ENCODE results near the gene SAT1. TPM values are rescaled to one million over a fixed set of nuclear protein-coding genes. Genes with fewer than 3 reads are reported as not detected.

SAT1 gene
- total RNA-seq (2014; rRNA removed): 414 and 448 TPM in 2 replicates
- Bru-seq, nascent RNA: percentile 98 among the genes with signal in this experiment
- BruChase-seq, experiment 1, labeled RNA remaining after a 6-hour chase: percentile 99 among the genes with signal in this experiment
- BruChase-seq, experiment 2, labeled RNA remaining after a 2-hour chase: percentile 98 among the genes with signal in this experiment
- long read RNA-seq, transcript SAT1-209 (7 exons, 1,135 nt): minor isoform, 14 of 190 reads
- long read RNA-seq, transcript SAT1-204 (6 exons, 1,065 nt): major isoform, 86 of 190 reads
- long read RNA-seq, transcript SAT1-202 (3 exons, 909 nt): minor isoform, 6 of 190 reads
- long read RNA-seq, partial matches to known transcripts: 1 of 190 reads
- long read RNA-seq, other reads (novel, unspliced or antisense): 79 of 190 reads

DNA sequence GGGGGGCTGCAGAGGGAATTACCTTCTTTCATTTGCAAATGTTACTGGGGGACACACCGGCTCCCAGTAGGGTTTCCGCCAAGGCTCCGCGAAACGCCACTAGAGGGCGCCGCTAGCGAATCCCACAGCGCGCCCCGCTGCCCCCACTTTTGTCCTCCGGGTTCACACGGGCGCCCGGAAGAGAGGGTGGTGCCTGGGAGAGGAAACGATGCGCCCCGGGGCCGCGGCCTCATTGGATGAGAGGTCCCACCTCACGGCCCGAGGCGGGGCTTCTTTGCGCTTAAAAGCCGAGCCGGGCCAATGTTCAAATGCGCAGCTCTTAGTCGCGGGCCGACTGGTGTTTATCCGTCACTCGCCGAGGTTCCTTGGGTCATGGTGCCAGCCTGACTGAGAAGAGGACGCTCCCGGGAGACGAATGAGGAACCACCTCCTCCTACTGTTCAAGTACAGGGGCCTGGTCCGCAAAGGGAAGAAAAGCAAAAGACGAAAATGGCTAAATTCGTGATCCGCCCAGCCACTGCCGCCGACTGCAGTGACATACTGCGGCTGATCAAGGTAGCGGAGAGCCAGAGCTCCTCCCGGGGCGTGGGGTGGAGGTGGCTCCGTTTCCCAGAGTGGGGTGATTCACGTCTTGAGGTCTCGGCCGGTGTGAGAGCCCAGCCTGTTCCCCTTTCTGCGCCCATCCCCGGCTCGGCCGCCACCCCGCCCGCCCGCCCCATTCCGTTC, at the start of gene SAT1:
Gene SAT1, plus strand, starts transcription at position 311 of the 726 bp plus-strand sequence. Its CDS starts 179 bp downstream, at position 490.
- H3K27me3 ChIP-seq (ENCODE audit: low read length): no peaks in the 10 kb centered on the region
- H3K79me2 ChIP-seq (ENCODE audit: low read length): peaks cover 23% of the 10 kb centered on the region
- no peaks in the 10 kb centered on the region for H3K9me3 ChIP-seq (ENCODE audit: low read length)
- peak within 1 kb of the TSS; percentile 94 for H3K9ac ChIP-seq (ENCODE audit: low read length)
- ATAC-seq (peak; percentile 75), DNase-seq (peak; percentile 96)
- CTCF ChIA-PET: interaction anchor here (0.5 to 2.9 kb wide), 2 partner anchors 54 to 119 kb away, joined by 3 to 24 read pairs; no protein-coding TSS in a partner anchor
- peak within 1 kb of the TSS; percentile 89 for H3K4me2 ChIP-seq (ENCODE audit: low read length)
- H3K9me2 ChIP-seq (replicated peaks; ENCODE audit: low read length): no peaks in the 10 kb centered on the region
- peak within 1 kb of the TSS; percentile 83 for H2AFZ ChIP-seq (ENCODE audit: low read length)
- H3F3A ChIP-seq (ENCODE audit: low read length, unreplicated experiment): peaks cover 24% of the 10 kb centered on the region
- BruUV-seq (replicated peaks): no TSS peak
- peaks cover 23% of the 10 kb centered on the region for H4K20me1 ChIP-seq (ENCODE audit: low read length)
- peak within 1 kb of the TSS; percentile 97 for H3K4me3 ChIP-seq (ENCODE audit: low read length)
- no peak for TF ChIP-seq EZH2 (IDR thresholded peaks at IDR 0.05; ENCODE audit: low read length, unreplicated experiment)
- TF ChIP-seq, protein P1, sequence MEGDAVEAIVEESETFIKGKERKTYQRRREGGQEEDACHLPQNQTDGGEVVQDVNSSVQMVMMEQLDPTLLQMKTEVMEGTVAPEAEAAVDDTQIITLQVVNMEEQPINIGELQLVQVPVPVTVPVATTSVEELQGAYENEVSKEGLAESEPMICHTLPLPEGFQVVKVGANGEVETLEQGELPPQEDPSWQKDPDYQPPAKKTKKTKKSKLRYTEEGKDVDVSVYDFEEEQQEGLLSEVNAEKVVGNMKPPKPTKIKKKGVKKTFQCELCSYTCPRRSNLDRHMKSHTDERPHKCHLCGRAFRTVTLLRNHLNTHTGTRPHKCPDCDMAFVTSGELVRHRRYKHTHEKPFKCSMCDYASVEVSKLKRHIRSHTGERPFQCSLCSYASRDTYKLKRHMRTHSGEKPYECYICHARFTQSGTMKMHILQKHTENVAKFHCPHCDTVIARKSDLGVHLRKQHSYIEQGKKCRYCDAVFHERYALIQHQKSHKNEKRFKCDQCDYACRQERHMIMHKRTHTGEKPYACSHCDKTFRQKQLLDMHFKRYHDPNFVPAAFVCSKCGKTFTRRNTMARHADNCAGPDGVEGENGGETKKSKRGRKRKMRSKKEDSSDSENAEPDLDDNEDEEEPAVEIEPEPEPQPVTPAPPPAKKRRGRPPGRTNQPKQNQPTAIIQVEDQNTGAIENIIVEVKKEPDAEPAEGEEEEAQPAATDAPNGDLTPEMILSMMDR (conservative IDR thresholded peaks at IDR 0.05; ENCODE audit: low read depth, low read length): peak; percentile 87
- peaks cover 45% of the 10 kb centered on the region for H3K4me1 ChIP-seq (ENCODE audit: insufficient read depth, low read length)
- peaks cover 11% of the 10 kb centered on the region for H3K36me3 ChIP-seq (ENCODE audit: low read depth, low read length)
- intact Hi-C loops (cut with micrococcal nuclease): loop anchor here (1.0 kb wide), 3 partner anchors 37 to 271 kb away; partner anchors contain the start of gene EIF2S3
- POLR2A ChIA-PET (ENCODE audit: unreplicated experiment): interaction anchor here (0.6 to 1.5 kb wide), 9 partner anchors 24 to 271 kb away, joined by 3 to 17 read pairs (median 7); partner anchors contain the start of genes ACOT9 and PRDX4
- peak within 1 kb of the TSS; percentile 94 for H3K27ac ChIP-seq (ENCODE audit: low read length)

DNA sequence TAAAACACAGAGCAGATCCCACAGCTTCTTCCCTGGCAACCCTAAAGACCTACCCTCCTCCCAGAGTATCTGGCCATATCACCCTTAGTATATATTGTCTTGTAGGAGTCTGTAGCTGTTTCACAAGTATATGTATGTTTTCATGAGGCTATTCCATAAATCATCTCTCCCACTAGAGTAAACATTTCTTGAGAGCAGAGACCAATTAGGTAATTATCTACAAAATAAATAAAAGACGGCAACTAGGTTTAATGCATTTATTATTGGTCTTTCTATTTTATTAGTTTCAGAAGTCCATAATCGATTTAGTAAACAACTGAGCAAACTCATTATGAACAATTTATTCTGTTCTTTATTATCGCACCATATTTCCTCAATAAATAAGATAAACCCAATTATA, 46.9 kb upstream of the SAT1 start:
- no peak overlapping the region for H3K4me2 ChIP-seq (ENCODE audit: low read length)
- peaks cover 3% of the 10 kb centered on the region; the same call in 1 of the 2 replicates for H4K20me1 ChIP-seq (ENCODE audit: low read length)
- H3K79me2 ChIP-seq (ENCODE audit: low read length): peaks cover 65% of the 10 kb centered on the region
- no peaks in the 10 kb centered on the region for H3K27me3 ChIP-seq (ENCODE audit: low read length)
- H3K36me3 ChIP-seq (ENCODE audit: low read depth, low read length): peaks cover 23% of the 10 kb centered on the region
- no peak overlapping the region for H2AFZ ChIP-seq (ENCODE audit: low read length)
- POLR2A ChIA-PET (ENCODE audit: unreplicated experiment): no interaction called here
- no peaks in the 10 kb centered on the region for H3F3A ChIP-seq (ENCODE audit: low read length, unreplicated experiment)
- ATAC-seq: no peak
- H3K9me3 ChIP-seq (ENCODE audit: low read length): no peaks in the 10 kb centered on the region
- BruUV-seq (replicated peaks): no TSS peak
- H3K9me2 ChIP-seq (replicated peaks; ENCODE audit: low read length): no peaks in the 10 kb centered on the region
- no peak for DNase-seq
- no peak overlapping the region for H3K4me3 ChIP-seq (ENCODE audit: low read length)
- TF ChIP-seq EZH2phosphoT487 (IDR thresholded peaks at IDR 0.05; ENCODE audit: borderline replicate concordance, low read length): no peak
- TF ChIP-seq, protein P1 (conservative IDR thresholded peaks at IDR 0.05; ENCODE audit: low read depth, low read length): no peak
- TF ChIP-seq EZH2 (IDR thresholded peaks at IDR 0.05; ENCODE audit: low read length, unreplicated experiment): no peak
- H3K4me1 ChIP-seq (ENCODE audit: insufficient read depth, low read length): no peaks in the 10 kb centered on the region; the same call in 1 of the 2 replicates
- H3K27ac ChIP-seq (ENCODE audit: low read length): no peak overlapping the region
- H3K9ac ChIP-seq (ENCODE audit: low read length): no peak overlapping the region
- intact Hi-C loops (cut with micrococcal nuclease): no loop called here
- CTCF ChIA-PET: no interaction called here

All from PC-3 (cell line).